ENCODE data around the gene PROS1.
"Not testable (repeated sequence)": the region's sequence is repeated elsewhere in the genome, so short reads cannot be mapped to it uniquely, and the experiment has no call there.

The PROS1 gene

DNA sequence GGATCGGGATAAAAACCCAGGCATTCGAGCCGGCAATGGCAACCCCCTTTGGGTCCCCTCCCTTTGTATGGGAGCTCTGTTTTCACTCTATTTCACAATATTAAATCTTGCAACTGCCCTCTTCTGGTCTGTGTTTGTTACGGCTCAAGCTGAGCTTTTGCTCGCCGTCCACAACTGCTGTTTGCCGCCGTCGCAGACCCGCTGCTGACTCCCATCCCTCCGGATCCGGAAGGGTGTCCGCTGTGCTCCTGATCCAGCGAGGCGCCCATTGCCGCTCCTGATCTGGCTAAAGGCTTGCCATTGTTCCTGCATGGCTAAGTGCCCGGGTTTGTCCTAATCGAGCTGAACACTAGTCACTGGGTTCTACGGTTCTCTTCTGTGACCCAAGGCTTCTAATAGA lies 8.6 kb downstream of the PROS1 start:
- DNase-seq, result not testable (repeated sequence)

DNA sequence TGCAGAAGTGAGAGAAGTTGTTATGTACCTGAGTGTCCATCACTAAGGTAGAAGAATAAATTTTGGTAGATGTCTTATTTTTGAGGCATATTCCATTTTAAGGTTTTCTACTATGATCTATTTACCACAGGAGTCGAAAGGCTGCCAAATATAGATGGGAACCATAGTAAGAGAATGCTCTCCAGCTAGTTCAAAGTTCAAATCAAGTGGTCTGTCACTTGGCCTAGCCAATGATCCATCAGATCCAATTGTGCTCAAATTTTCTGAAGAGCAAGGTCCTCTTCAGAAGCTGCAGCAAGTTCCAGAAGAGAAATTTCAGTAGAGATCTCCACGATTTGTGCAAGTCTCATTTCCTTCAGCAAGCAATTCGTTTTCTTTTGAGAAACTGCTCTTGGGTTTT lies 10.9 kb downstream of the PROS1 start:
- no peak for DNase-seq

DNA sequence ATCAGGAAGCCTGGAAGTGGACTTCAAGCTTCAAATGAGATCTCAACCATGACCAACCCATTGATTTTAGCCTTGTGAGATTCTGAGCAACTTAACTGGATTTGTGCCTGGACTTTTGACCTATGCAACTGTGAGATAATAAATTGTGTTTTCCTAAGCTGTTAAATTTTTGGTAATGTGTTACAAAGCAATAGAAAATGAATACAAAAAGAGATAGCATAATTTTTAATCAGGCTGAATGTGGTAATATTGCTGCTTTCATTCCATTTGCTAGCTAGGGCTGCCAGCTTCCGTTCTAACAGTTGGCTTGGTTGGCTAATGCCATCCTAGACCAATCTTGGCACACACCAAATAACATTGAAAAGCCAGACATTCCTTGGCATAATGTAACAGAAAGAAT lies 12.2 kb downstream of the PROS1 start:
- DNase-seq, result no peak

DNA sequence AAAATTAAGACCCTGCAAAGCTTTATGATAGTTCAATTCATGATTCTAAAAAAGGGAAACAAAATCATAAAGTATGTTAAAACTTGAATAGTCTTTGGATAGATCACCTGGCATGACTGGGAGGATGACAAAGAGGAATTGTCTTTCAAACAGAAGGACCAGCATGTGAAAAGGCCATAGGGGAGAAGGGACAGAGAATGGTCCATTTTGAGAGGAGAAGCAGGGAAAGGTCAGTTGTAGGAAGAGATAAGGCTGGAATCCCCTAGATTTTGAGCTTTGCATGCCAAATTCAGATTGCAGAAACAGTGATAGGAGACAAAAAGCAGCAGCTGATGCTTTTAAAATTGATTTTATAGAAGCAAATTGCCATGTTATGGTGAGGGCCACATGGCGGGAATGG lies 12.7 kb downstream of the PROS1 start:
- DNase-seq, result no peak

DNA sequence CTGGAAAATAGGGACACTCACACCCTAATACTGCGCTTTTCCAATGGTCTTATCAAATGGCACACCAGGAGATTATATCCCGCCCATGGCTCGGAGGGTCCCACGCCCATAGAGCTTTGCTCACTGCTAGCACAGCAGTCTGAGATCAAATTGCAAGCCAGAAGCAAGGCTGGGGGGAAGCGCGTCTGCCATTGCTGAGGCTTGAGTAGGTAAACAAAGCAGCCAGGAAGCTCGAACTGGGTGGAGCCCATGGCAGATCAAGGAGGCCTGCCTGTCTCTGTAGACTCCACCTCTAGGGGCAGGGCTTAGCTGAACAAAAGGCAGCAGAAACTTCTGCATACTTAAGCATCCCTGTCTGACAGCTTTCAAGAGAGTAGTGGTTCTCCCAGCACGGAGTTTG lies 23.7 kb downstream of the PROS1 start:
- DNase-seq, result not testable (repeated sequence)

DNA sequence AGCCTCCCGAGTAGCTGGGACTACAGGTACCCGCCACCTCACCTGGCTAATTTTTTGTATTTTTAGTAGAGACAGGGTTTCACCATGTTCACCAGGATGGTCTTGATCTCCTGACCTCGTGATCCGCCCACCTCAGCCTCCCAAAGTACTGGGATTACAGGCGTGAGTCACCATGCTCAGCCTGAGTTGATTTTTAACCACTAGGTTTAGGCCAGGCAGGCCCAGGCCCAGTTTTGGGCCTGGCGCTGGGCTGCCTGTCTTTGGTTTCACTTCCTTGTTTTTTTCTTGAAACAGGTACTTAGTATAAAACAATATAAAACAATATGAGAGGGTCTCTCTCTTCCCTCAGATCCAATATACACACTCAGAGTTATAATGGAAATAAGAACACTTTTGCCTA lies 36.2 kb downstream of the PROS1 start:
- DNase-seq, result not testable (repeated sequence)

DNA sequence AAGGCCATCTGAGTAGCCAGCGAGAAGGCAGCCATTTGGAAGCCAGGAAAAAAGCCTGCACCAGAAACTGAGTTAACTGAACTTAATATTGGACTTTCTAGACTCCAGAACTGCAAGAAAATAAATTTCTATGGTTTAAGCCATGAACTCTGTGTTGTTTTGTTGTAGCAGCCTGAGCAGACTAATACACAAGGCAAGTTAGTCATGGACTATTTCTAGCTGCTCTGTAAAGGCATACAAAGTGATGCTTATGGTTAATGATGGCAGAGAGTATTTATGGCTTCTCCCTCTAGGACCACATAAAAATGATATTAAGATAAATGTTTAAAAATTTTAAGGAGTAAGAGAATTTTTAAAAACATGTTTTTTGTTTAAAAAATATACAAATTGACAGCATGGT lies 37.1 kb downstream of the PROS1 start:
- DNase-seq, result no peak

DNA sequence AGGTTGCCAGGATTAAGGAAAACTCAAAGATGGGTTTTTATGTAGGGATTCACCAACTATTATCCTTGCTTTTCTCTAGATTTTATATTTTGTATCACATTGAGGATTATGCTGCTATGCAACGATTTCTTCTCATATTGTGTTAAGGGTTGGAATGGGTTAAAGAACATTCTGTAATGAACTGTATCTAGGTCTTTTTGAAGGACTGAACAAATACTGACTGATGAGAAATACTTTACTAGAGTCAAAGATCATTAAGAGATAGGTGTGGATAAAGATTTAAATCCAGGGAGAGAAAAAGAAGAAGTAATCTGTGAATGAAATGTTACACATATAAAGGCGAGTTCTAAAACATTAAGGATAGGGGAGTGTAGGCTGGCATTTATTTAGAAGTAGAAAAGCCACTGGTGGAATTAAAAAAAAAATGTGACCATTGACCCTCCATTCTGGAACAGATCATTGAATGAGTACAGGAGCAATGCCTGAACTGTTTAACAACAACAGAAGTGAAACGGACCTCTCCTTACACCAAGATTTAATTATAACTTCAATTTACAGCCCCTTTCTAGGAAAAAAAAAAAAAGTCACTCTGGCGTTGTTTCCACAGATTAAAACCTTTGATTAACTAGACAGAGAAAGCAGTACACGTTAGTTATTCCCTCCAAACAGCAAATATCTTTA lies 39.2 kb downstream of the PROS1 start:
- no peak for DNase-seq

DNA sequence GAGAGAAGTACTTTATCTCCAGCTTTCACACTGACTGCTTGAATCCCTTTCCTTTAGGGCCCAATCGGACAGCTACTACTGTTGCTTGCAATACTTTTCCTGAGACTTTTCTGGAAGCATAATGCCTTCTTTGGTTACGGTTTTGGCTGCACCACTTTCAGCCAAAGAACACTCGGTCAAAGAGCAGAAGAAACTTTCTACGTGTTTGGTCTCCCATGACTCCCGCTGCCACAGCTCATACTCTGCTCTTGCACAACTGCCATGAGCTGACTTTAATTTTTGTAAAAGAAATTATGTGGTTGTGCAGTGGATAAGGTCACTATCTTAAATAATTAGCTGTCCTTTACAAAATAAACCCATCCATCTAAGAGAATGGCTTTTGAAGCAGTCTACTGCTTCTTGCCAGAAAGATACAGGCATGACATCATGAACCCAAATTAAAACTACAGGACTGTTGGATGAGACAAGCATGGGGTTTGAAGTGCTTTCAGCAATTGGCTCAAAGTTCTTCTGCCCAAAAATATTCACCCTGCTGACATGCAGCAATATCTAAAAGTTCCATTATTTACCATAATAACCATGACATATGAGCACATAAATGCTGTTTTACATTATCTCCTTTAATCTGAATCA lies 42.0 kb downstream of the PROS1 start:
- no peak for DNase-seq

DNA sequence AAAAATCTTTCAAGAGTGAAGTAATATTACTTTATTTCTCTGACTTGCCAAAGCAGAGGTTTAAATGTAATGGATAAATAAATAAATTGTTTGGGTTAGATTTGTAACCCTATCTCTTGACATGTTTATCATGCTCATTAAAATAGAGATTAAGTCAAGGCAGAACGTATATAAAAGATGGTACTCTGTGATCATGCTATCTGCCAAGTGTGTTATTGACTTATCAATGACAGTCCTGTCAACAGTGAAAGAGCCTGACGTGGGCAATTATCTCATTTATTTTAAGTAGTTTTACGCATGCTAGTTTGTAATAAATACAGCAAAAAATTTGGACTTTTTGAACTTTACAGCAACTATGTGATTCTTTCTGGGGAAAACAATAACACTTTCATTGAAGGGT lies 43.7 kb downstream of the PROS1 start:
- DNase-seq, result peak in 1 of 2 experiments; percentile 53

DNA sequence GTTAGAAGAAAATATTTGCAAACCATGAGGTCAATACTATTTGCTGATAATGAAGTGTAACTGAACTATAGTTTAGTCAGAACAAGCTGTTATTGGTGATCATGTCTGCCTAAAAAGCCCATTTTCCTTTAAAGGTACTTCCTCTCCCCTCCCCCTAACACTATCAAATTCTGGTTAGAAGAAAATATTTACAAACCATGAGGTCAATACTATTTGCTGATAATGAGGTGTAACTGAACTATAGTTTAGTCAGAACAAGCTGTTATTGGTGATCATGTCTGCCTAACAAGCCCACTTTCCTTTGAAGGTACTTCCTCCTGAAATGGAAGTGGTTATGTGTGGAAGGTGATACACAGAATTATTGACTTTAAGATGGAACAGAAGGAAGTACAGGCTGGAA lies 46.9 kb downstream of the PROS1 start:
- DNase-seq, result no peak

DNA sequence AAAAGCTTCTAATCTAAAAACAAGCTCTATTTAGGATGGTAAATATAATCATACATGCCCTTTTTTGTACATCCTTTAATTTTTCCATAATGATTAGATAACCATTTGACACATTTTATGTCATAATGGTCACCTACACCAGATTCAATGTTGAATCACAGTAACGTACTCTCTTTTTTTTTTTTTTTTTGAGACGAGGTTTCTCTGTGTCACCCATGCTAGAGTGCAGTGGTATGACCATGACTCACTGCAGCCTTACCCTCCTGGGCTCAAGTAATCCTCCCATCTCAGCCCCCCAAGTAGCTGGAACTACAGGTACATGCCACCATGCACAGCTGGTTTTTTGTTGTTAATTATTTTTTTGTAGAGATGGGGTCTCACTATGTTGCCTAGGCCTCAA lies 49.2 kb downstream of the PROS1 start:
- no peak for DNase-seq

DNA sequence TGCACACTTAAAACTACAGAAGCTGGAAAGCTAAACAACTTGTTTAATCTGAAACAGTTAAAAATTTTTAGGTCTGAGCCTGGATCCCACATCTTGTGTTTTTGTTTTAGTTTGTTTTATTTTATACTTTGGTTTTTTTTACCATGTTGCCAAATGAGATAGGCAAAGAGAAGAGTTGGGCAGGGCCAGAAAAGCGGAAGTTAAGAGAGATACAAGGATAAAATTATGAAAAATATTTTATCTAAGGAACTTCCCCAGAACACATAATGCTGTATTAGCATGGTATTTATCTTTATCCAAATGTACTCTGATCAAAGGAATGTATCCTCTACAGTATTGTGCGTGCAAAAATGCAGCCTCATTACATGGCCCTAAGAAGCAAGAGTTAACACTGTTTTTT lies 50.7 kb downstream of the PROS1 start:
- no peak for DNase-seq

DNA sequence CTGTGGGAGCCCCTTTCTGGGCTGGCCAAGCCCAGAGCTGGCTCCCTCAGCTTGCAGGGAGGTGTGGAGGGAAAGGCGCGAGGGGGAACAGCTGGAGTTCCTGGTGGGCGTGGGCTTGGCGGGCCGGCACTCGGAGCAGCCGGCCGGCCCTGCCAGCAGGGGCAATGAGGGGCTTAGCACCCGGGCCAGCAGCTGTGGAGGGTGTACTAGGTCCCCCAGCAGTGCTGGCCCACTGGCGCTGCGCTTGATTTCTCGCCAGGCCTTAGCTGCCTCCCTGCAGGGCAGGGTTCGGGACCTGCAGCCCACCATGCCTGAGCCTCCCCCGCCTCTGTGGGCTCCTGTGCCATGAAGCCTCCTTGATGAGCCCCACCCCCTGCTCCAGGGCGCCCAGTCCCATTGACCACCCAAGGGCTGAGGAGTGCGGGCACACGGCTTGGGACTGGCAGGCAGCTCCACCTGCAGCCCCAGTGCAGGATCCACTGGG lies 56.1 kb downstream of the PROS1 start:
- not testable (repeated sequence) for DNase-seq

DNA sequence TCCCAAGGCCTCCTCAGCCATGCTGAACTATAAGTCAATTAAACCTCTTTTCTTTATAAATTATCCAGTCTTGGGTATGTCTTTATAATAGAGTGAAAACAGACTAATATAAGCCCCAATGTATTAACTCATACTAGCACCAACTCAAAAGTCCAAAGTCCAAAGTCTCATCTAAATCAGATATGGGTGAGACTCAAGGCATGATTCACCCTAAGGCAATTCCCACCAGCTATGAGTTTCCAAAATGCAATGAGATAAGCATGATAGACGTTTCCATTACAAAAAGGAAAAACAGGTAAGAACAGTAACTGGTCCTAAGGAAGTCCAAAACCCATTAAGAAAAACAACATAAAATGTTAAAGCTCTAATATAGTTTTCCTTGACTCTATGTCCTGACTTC lies 60.1 kb downstream of the PROS1 start:
- not testable (repeated sequence) for DNase-seq

DNA sequence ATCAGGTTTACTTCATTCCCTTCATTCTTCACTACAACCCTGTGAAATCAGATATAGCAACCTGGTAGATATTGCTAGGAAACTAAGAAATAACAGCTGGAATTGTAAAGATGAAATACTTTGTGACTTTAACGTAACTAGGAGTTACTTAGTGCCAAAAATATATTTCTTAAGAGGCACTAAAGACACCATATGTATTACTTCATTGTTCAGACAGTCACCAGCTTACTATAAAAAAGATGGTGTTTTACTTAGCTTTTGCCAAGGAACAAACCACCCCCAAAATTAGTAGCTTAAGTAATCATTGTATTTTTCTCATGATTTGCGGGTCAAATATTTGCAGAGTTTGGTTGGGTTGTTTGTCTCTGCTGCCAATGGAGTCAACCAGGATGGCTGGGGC lies 62.5 kb downstream of the PROS1 start:
- no peak for DNase-seq

DNA sequence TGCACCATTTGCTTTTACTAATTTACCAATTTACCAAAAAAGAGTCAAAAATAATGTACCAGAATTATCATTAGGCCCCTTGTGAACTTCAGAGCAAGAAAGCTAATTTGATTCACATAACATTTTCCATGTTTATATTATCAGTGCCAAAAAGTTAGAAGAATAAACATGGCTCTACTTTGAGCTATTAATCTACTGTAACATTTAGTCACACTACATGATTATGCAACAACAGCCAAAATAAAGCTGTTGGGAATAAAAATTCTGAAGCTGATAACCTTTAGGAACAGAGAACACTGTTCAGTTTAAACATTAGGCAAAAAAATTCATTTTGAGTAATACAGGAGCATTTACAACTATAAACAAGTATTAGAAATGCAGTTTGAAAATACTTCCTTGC lies 63.6 kb downstream of the PROS1 start:
- no peak for DNase-seq

DNA sequence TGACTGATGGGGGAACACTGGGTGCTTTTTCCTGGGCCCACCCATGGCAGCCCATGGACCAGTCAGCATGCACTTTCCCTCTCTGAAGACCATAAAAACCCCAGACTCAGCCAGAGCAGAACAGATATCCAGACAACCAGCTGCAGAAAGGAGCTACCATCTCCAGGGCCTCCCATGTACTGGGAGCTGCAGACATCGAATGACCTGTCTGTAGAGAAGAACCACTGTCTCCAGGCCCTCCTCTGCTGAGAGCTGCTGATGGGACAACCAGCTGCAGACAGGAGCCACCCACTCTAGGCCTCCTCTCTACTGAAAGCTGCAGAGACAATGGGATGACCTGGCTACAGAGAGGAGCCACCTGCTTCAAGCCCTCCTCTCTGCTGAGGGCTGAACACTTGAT lies 66.6 kb downstream of the PROS1 start:
- no peak for DNase-seq

DNA sequence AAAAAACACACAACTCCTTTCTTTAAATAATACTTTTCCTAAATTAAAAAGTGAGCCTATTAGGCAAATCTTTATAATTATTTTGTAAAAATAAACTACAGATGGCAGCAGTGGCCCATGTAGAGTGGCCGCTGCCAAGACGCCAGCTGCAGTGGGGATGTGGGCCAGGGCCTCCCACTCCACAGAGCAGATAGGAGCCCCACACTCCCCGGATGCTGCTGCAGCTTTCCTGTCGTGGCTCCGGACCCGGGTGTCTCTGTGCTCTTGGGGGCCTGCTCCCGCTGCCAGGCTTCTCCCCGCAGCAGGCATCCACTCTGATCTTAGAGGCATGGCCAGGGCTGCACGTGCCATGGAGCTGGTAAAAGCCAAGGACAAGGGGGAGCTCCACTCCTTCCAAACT lies 67.5 kb downstream of the PROS1 start:
- no peak for DNase-seq

DNA sequence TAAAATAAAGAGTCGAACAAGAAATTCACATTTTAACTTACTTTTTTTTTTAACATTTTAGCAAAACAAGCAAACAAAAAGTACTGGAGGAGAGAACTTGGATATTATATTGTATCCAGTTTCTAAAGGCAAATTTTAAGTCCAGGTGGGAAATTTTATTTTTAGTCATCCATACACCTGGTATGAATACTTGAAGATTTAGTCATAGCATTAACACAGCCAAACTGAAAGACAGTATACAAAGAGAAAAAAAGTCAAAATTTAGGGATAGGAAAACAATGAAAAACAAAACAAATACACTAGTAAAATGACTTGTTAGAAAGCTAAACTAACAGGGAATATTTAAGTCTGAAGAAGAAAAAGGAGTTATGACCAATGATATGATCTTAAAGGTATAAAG lies 69.1 kb downstream of the PROS1 start:
- DNase-seq, result no peak

DNA sequence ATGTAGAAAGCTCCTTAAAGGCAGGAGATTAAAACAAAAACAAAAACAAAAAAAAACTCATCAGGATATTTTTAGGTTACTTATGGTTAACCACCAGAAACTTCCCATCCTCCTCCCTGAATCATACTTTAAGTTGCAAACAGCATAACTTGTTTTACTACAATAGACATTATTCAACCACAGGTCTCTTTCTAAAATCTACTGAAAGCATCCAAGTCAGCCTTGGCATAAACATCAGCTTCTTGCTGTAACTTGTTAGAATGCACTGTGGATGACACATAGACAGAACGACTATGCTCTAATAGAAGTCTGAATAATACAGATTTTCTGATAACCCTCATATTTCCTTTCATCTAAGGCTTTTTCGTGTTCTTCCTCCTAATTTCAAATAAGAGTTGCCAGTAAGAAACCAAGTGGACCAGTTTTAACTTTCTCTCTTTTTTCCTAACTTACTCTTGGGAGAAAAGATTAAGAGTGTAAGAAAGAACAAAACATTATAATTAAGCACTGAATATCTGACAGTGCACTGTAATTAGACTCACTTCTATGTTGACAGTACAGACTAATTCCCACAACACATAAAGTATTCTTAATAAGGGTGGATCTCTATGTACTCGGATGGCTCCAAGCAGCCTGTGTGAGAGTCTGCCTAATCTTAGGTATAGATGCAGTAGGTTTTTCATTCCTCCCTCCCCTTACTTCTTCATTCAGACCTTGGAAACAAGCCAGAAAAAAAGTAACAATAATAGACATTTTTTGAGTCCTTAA lies 95.3 kb downstream of the PROS1 start:
- not testable (repeated sequence) for DNase-seq

DNA sequence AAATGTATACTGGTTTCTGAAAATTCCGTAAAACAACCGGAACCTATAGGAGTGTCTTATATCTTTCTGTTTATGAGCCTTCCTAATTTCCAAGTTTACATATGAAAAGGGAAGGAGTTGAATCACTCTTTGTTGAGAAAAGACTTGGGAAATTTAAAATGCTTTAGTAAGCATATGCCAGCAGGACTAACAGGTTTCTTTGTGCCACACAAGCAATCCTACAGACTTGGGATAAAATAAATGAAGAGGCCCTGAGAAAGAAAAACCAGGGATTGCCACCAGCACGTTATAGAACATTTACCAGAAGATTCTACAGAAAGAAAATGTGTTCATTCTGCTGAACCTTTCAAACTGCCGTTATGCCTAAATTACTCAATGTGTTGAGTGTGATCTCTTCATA lies 96.3 kb downstream of the PROS1 start:
- DNase-seq, result not testable (repeated sequence)

DNA sequence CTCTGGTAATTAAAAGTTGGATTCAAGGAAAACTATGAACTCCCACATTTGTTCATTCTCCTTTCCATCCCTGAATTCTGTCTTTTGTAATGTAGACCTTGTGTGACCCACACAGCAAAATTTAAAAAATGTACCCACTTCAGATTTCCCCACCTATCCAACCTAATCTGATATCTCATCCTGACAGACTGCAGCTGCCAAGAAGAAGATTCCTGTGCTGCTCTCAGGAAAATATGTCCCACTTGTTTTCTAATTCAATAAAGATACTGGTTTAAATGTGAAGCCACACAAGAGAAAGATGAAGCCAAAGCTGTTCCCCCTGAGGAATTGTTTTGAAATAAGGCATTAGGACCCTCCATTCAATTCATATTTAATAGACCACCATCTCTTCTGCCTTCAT lies 100.3 kb downstream of the PROS1 start:
- not testable (repeated sequence) for DNase-seq

DNA sequence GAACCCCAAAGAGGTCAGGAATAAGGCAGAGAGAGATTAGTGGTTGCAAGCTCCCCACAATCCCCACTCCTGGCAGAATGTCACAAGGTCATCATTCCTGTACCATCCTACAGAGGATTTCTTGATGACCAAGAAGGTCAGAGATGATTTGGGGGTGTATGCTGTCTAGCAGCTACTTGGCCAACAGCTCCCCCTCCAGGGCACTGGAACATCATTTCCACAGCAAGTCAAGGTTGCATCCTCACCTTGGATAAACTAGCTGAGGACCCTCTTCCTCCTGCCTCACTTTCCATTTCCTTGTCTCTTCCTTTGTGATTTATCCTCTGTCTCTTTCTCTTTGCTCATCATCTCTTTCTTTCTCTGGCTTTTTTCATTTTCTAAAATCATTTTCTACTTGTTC lies 106.3 kb downstream of the PROS1 start:
- no peak for DNase-seq

Measured in NCI-H1930 (cell line).